A673 (cell line): ENCODE data around the gene SLC8A3. TPM values are rescaled to one million over a fixed set of nuclear protein-coding genes. Genes with fewer than 3 reads are reported as not detected.

Source experiments
- BruUV-seq: library from RNA; stranded (reverse); fragments of 400-500 nt; replicated peaks from 2 replicates; lab custom pipeline; 2021; lab: Mats Ljungman, UMichigan
- CTCF ChIA-PET: fragments of 300-600 bp; sonication (Branson Sonifier 250); formaldehyde crosslinking; loops from one replicate; lab custom pipeline; 2022; ENCODE audit warnings: antibody characterized with exemption; lab: Charles Lee
- POLR2A ChIA-PET: fragments of 300-600 bp; sonication (Branson Sonifier 250); formaldehyde crosslinking; loops from one replicate; lab custom pipeline; 2022; ENCODE audit warnings: antibody characterized with exemption; ENCODE audit not compliant: low non-redundant PET; lab: Charles Lee
- DNase-seq: peaks from one replicate; pipeline ENCODE4 v3.0.0-alpha.2; 2015; ENCODE audit warnings: low spot score
- H3K27ac ChIP-seq: fragments of 200-600 bp; sonication (generic); 2 replicates; pipeline ENCODE4 v1.5.1; 2016; ENCODE audit warnings: mixed run types, low read depth, mild to moderate bottlenecking, mixed read lengths, antibody characterized with exemption, low read length; ENCODE audit not compliant: poor library complexity, severe bottlenecking
- H3K27me3 ChIP-seq: fragments of 200-600 bp; sonication (generic); replicated peaks from 2 replicates; pipeline ENCODE4 v1.6.1; 2017; ENCODE audit warnings: mixed run types, low read depth, mild to moderate bottlenecking, mixed read lengths, antibody characterized with exemption, low read length; ENCODE audit not compliant: insufficient read depth, poor library complexity
- H3K36me3 ChIP-seq: fragments of 200-600 bp; sonication (generic); 2 replicates; pipeline ENCODE4 v1.6.1; 2016; ENCODE audit warnings: mixed run types, mild to moderate bottlenecking, mixed read lengths, antibody characterized with exemption, low read length; ENCODE audit not compliant: insufficient read depth, poor library complexity, severe bottlenecking
- H3K4me1 ChIP-seq: fragments of 200-600 bp; sonication (generic); 2 replicates; pipeline ENCODE4 v1.6.1; 2017; ENCODE audit warnings: mixed run types, mild to moderate bottlenecking, mixed read lengths, antibody characterized with exemption, low read length; ENCODE audit not compliant: insufficient read depth, poor library complexity, severe bottlenecking
- H3K4me3 ChIP-seq: fragments of 200-600 bp; sonication (generic); 2 replicates; pipeline ENCODE4 v1.5.1; 2016; ENCODE audit warnings: low read depth, mixed run types, mild to moderate bottlenecking, mixed read lengths, low read length; ENCODE audit not compliant: poor library complexity, severe bottlenecking
- H3K9me3 ChIP-seq: fragments of 200-600 bp; sonication (generic); 2 replicates; pipeline ENCODE4 v1.6.1; 2016; ENCODE audit warnings: mixed run types, low read depth, mild to moderate bottlenecking, mixed read lengths, antibody characterized with exemption, low read length; ENCODE audit not compliant: poor library complexity, severe bottlenecking
- CTCF ChIP-seq: fragments of 300-800, 200-600 bp; sonication (generic); conservative IDR thresholded peaks from 2 replicates; pipeline ENCODE4 v1.5.1; 2017; ENCODE audit warnings: low read depth, mild to moderate bottlenecking, antibody characterized with exemption, low read length, moderate library complexity, mixed read lengths
- EZH2 ChIP-seq: fragments of 200-600 bp; sonication (generic); IDR thresholded peaks from 2 replicates; pipeline ENCODE4 v1.6.1; 2017; ENCODE audit warnings: borderline replicate concordance, low read depth, mild to moderate bottlenecking, mixed read lengths, antibody characterized with exemption, low read length; ENCODE audit not compliant: poor library complexity, severe bottlenecking
- intact Hi-C: fragments of 100-400 bp; cut with micrococcal nuclease; formaldehyde crosslinking; loops from one replicate; pipeline ENCODE4 v1.10.0; 2022; ENCODE audit not compliant: unreplicated experiment
- total RNA-seq: library from RNA; stranded (reverse); gene quantifications from 2 replicates; pipeline ENCODE4 v1.2.3, GENCODE V29; 2021

SLC8A3 gene
- total RNA-seq, 1 experiment from 2014 or later, result not detected

GRCh38 chr14:70212752-70213151 is 24.0 kb upstream of the SLC8A3 start:
- Histone ChIP-seq H3K36me3 (no peaks in the 10 kb centered on the region), H3K9me3 (no peaks in the 10 kb centered on the region), H3K27ac (no peak overlapping the region), H3K27me3 (peaks cover 32% of the 10 kb centered on the region), H3K4me1 (no peaks in the 10 kb centered on the region), H3K4me3 (no peak overlapping the region)
- BruUV-seq, result no TSS peak
- ChIA-PET POLR2A (no interaction called here), CTCF (no interaction called here)
- TF ChIP-seq CTCF (no peak), EZH2 (no peak)
- intact Hi-C loops, result no loop called here
- DNase-seq, result no peak

- intact Hi-C loops, result no loop called here
These were observed 19.6 kb upstream of the SLC8A3 start for GRCh38 chr14:70208380-70208779.

GRCh38 chr14:70203686-70204085 is 14.9 kb upstream of the SLC8A3 start:
- H3K4me1 ChIP-seq, result no peaks in the 10 kb centered on the region
- no peak for DNase-seq
- no peak overlapping the region for H3K4me3 ChIP-seq
- no TSS peak for BruUV-seq
- POLR2A ChIA-PET, result no interaction called here
- intact Hi-C loops, result no loop called here
- H3K27ac ChIP-seq, result no peak overlapping the region
- H3K9me3 ChIP-seq, result no peaks in the 10 kb centered on the region
- no peak for TF ChIP-seq CTCF
- TF ChIP-seq EZH2, result no peak
- peaks cover 61% of the 10 kb centered on the region for H3K27me3 ChIP-seq
- CTCF ChIA-PET, result no interaction called here
- no peaks in the 10 kb centered on the region for H3K36me3 ChIP-seq

More at GRCh38 chr14:70208380-70208779, 19.6 kb upstream of the SLC8A3 start:
- ChIA-PET CTCF (no interaction called here), POLR2A (no interaction called here)
- Histone ChIP-seq H3K36me3 (no peaks in the 10 kb centered on the region), H3K9me3 (no peaks in the 10 kb centered on the region), H3K4me1 (no peaks in the 10 kb centered on the region), H3K27ac (no peak overlapping the region), H3K27me3 (peaks cover 25% of the 10 kb centered on the region), H3K4me3 (no peak overlapping the region)
- no peak for TF ChIP-seq EZH2
- TF ChIP-seq CTCF, result no peak
- no TSS peak for BruUV-seq
- DNase-seq, result no peak
